Erythroblast (primary cell): Measurements from ENCODE around the gene AK8.

Experiments
- GATA1 ChIP-seq: IDR thresholded peaks from 2 replicates; pipeline ENCODE4 v1.6.1; 2011; ENCODE audit warnings: low read depth, mild to moderate bottlenecking, control low read depth, low read length, moderate library complexity
- POLR2A ChIP-seq: IDR thresholded peaks from 2 replicates; pipeline ENCODE4 v1.6.1; 2011; ENCODE audit warnings: mild to moderate bottlenecking, low read length

- TF ChIP-seq POLR2A (no peak), GATA1 (no peak)
Observed at GRCh38 chr9:132806306-132806705, 71.8 kb downstream of the AK8 start.
